H1 (cell line): ENCODE data around the gene PTPRT.

Experiments used
- CHD1 ChIP-seq: IDR thresholded peaks from 2 replicates; pipeline ENCODE4 v1.6.1; 2012; ENCODE audit warnings: low read depth, low read length, improper control_type of control experiment
- POLR2A ChIP-seq, 2 experiments: IDR thresholded peaks; 1 replicate in 1 of 2; 2 replicates in 1 of 2; pipeline ENCODE4 v1.6.1; 2011; ENCODE audit warnings: low read depth in 2 of 2, low read length in 2 of 2, mild to moderate bottlenecking in 2 of 2; ENCODE audit errors: control extremely low read depth in 1 of 2
- SIN3A ChIP-seq, 2 experiments: IDR thresholded peaks in 1 of 2; conservative IDR thresholded peaks in 1 of 2; 2 replicates each; pipeline ENCODE4 v1.6.1; 2011 to 2012; ENCODE audit warnings: low read length in 2 of 2, improper control_type of control experiment in 1 of 2, low read depth in 1 of 2, mild to moderate bottlenecking in 1 of 2
- TF ChIP-seq, protein P1 (sequence below), 3 experiments: IDR thresholded peaks; 1 replicate in 2 of 3; 2 replicates in 1 of 3; pipeline versions ENCODE4 v1.5.1 to v1.6.1; 2011; ENCODE audit warnings: low read length in 3 of 3, mild to moderate bottlenecking in 3 of 3, inconsistent platforms in 2 of 3, low read depth in 1 of 3, moderate library complexity in 1 of 3; ENCODE audit not compliant: insufficient read depth in 1 of 3; ENCODE audit errors: control extremely low read depth in 1 of 3

DNA sequence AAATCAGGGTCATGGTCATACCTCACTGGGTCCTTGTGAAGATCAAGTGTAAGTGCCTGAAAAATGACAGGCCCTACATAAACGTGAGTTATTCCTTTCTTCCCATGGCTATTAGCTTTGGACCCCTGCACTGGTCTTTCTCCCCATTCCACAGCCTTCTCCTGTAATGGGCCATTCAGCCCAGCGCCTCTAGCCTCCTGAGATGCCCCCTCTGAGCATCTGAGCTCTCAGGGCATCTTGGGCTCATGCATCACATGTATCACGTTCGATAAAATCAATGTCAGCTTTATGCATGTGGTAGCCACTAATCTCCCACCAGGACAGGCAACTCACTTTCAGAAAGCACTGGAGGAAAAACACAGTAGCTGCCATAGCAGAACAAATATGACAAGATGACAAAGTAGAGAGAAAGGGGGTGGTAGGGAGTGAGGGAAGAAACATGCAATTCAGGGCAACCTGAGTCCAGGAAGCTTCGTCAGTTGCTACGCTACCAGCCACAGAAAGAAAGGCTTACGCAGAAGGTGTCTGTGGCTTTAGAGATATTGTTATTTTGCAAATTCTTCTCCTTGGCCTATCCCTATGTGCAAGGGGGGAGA lies 498.8 kb downstream of the PTPRT start:
- TF ChIP-seq CHD1 (no peak), POLR2A (IDR thresholded peaks at IDR 0.05; ENCODE audit: control extremely low read depth in 1 of 2, low read depth in 2 of 2, low read length in 2 of 2) (no peak), SIN3A (conservative IDR thresholded peaks at IDR 0.05 in 1 of 2, IDR thresholded peaks at IDR 0.05 in 1 of 2; ENCODE audit: low read depth in 1 of 2, low read length in 2 of 2) (no peak)
- TF ChIP-seq, protein P1, sequence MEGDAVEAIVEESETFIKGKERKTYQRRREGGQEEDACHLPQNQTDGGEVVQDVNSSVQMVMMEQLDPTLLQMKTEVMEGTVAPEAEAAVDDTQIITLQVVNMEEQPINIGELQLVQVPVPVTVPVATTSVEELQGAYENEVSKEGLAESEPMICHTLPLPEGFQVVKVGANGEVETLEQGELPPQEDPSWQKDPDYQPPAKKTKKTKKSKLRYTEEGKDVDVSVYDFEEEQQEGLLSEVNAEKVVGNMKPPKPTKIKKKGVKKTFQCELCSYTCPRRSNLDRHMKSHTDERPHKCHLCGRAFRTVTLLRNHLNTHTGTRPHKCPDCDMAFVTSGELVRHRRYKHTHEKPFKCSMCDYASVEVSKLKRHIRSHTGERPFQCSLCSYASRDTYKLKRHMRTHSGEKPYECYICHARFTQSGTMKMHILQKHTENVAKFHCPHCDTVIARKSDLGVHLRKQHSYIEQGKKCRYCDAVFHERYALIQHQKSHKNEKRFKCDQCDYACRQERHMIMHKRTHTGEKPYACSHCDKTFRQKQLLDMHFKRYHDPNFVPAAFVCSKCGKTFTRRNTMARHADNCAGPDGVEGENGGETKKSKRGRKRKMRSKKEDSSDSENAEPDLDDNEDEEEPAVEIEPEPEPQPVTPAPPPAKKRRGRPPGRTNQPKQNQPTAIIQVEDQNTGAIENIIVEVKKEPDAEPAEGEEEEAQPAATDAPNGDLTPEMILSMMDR (IDR thresholded peaks at IDR 0.05; ENCODE audit: control extremely low read depth in 1 of 3, insufficient read depth in 1 of 3, low read depth in 1 of 3, low read length in 3 of 3) = no peak
